ENCODE results near the gene CENPE.

DNA sequence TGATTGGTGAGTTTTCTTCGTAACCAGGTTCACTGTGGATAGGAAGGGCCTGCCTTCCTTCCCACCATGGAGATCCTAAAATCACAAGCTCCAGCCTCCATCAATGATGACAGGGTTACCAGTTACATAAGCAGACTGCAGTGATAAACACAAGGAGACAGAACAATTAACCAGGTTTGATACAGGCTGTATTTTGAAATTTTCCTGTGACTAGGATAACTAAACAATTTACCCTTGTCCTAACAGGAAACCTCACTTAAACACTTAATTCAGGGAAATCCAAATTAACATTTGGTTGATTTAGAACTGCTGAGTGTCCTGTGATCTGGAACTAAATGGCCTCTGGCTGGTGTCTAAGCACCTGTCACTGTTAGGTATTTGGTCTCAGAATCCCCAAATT is 118.5 kb downstream of the CENPE start:
- TF ChIP-seq, protein P1, sequence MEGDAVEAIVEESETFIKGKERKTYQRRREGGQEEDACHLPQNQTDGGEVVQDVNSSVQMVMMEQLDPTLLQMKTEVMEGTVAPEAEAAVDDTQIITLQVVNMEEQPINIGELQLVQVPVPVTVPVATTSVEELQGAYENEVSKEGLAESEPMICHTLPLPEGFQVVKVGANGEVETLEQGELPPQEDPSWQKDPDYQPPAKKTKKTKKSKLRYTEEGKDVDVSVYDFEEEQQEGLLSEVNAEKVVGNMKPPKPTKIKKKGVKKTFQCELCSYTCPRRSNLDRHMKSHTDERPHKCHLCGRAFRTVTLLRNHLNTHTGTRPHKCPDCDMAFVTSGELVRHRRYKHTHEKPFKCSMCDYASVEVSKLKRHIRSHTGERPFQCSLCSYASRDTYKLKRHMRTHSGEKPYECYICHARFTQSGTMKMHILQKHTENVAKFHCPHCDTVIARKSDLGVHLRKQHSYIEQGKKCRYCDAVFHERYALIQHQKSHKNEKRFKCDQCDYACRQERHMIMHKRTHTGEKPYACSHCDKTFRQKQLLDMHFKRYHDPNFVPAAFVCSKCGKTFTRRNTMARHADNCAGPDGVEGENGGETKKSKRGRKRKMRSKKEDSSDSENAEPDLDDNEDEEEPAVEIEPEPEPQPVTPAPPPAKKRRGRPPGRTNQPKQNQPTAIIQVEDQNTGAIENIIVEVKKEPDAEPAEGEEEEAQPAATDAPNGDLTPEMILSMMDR (conservative IDR thresholded peaks at IDR 0.05; ENCODE audit: low read length) = no peak
- no peak for TF ChIP-seq EZH2phosphoT487 (IDR thresholded peaks at IDR 0.05; ENCODE audit: borderline replicate concordance, low read depth, low read length)

All from OCI-LY7 (cell line).